ENCODE results near the gene FAM3A. TPM values are rescaled to one million over a fixed set of nuclear protein-coding genes. Genes with fewer than 3 reads are reported as not detected.

The FAM3A gene
- polyA plus RNA-seq, 1 of the 3 experiments (the other 2 are of a cell fraction) = 42.1 TPM

GRCh38 chrX:154513716-154514115 is 2.3 kb downstream of the FAM3A start:
- Histone ChIP-seq H2AFZ (ENCODE audit: low read depth) (no peak overlapping the region), H4K20me1 (ENCODE audit: insufficient read depth) (no peaks in the 10 kb centered on the region), H3K9ac (no peak overlapping the region), H3K9me2 (no peaks in the 10 kb centered on the region), H3K4me3 (ENCODE audit: low read depth in 2 of 2, low read length in 1 of 2) (no peak overlapping the region), H3K27ac (ENCODE audit: low read depth in 2 of 2, low read length in 1 of 2) (no peak overlapping the region), H3K4me2 (no peak overlapping the region), H3K9me3 (no peaks in the 10 kb centered on the region), H3F3A (replicated peaks; ENCODE audit: insufficient read depth) (no peaks in the 10 kb centered on the region), H3K27me3 (ENCODE audit: insufficient read depth) (no peaks in the 10 kb centered on the region; the same call in 1 of the 2 replicates), H3K79me2 (ENCODE audit: insufficient read depth) (peaks cover 6% of the 10 kb centered on the region), H3K36me3 (replicated peaks in 1 of 2; ENCODE audit: control insufficient read depth in 1 of 2, insufficient read depth in 2 of 2, low read length in 1 of 2) (no peaks in the 10 kb centered on the region), H3K4me1 (ENCODE audit: control insufficient read depth in 1 of 2, insufficient read depth in 2 of 2, low read depth in 1 of 2, low read length in 1 of 2) (peaks cover 0 to 6% of the 10 kb centered on the region in 2 experiments; a peak in 1 of 4 replicates)
- 38% methylated on average over 2 of the region's 2 CpGs for WGBS (ENCODE audit: low lambda C conversion rate)
- ChIA-PET POLR2A (no interaction called here), CTCF (interaction anchor here (1.1 kb wide), 1 partner anchor 13 kb away, joined by 6 read pairs; no protein-coding TSS in a partner anchor)
- DNase-seq = no peak
- TF ChIP-seq FOXM1 (IDR thresholded peaks at IDR 0.05; ENCODE audit: low read depth) (no peak), RAD21 (IDR thresholded peaks at IDR 0.05; ENCODE audit: low read length) (no peak), CTCF (IDR thresholded peaks at IDR 0.05) (no peak), SMC3 (IDR thresholded peaks at IDR 0.05; ENCODE audit: low read depth, low read length) (no peak), EZH2phosphoT487 (IDR thresholded peaks at IDR 0.05; ENCODE audit: borderline replicate concordance, low read depth) (no peak), EP300 (IDR thresholded peaks at IDR 0.05; ENCODE audit: borderline replicate concordance in 1 of 2, low read depth in 1 of 2, low read length in 1 of 2) (no peak), TEAD4 (IDR thresholded peaks at IDR 0.05; ENCODE audit: borderline replicate concordance, insufficient read depth) (no peak), RCOR1 (IDR thresholded peaks at IDR 0.05; ENCODE audit: low read length) (no peak), ELF1 (IDR thresholded peaks at IDR 0.05) (no peak), MEF2A (IDR thresholded peaks at IDR 0.05; ENCODE audit: borderline replicate concordance, low read depth) (no peak), GATA2 (CRISPR knock-in tag; IDR thresholded peaks at IDR 0.05) (no peak), USF1 (IDR thresholded peaks at IDR 0.05; ENCODE audit: borderline replicate concordance, low read depth) (no peak)
- TF ChIP-seq, protein P1, sequence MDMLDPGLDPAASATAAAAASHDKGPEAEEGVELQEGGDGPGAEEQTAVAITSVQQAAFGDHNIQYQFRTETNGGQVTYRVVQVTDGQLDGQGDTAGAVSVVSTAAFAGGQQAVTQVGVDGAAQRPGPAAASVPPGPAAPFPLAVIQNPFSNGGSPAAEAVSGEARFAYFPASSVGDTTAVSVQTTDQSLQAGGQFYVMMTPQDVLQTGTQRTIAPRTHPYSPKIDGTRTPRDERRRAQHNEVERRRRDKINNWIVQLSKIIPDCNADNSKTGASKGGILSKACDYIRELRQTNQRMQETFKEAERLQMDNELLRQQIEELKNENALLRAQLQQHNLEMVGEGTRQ (IDR thresholded peaks at IDR 0.05; ENCODE audit: borderline replicate concordance, low read depth, low read length) = no peak
- TF ChIP-seq, protein P2, sequence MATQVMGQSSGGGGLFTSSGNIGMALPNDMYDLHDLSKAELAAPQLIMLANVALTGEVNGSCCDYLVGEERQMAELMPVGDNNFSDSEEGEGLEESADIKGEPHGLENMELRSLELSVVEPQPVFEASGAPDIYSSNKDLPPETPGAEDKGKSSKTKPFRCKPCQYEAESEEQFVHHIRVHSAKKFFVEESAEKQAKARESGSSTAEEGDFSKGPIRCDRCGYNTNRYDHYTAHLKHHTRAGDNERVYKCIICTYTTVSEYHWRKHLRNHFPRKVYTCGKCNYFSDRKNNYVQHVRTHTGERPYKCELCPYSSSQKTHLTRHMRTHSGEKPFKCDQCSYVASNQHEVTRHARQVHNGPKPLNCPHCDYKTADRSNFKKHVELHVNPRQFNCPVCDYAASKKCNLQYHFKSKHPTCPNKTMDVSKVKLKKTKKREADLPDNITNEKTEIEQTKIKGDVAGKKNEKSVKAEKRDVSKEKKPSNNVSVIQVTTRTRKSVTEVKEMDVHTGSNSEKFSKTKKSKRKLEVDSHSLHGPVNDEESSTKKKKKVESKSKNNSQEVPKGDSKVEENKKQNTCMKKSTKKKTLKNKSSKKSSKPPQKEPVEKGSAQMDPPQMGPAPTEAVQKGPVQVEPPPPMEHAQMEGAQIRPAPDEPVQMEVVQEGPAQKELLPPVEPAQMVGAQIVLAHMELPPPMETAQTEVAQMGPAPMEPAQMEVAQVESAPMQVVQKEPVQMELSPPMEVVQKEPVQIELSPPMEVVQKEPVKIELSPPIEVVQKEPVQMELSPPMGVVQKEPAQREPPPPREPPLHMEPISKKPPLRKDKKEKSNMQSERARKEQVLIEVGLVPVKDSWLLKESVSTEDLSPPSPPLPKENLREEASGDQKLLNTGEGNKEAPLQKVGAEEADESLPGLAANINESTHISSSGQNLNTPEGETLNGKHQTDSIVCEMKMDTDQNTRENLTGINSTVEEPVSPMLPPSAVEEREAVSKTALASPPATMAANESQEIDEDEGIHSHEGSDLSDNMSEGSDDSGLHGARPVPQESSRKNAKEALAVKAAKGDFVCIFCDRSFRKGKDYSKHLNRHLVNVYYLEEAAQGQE (IDR thresholded peaks at IDR 0.05; ENCODE audit: low read depth, low read length) = no peak

Data from SK-N-SH (cell line).